ENCODE data around the gene TEDC2.

Gene TEDC2

DNA sequence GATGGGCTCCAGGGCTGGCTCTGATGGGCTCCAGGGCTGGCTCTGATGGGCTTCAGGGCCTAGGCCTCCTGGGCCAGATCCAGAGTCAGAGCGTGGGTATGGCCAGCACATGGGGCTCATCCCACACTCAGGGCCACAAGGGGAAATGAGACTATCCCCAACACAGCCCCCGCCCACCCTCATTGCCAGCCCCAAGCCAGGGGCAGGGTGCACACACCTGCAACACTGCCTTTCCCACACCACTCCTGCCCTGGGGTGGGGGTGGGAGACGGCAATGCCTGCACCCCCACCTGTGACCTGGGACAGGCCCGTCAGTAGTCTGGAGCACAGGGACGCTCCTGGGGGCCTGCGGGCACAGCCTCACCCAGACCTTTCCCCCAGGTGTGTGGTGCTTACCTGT lies 39.5 kb downstream of the TEDC2 start:
- Histone ChIP-seq H3K36me3 (replicated peaks; ENCODE audit: insufficient read depth, low read length) (no peaks in the 10 kb centered on the region), H3K9me3 (replicated peaks; ENCODE audit: insufficient read depth, low read length) (no peaks in the 10 kb centered on the region), H4K20me1 (ENCODE audit: insufficient read depth, low read length) (no peaks in the 10 kb centered on the region)

DNA sequence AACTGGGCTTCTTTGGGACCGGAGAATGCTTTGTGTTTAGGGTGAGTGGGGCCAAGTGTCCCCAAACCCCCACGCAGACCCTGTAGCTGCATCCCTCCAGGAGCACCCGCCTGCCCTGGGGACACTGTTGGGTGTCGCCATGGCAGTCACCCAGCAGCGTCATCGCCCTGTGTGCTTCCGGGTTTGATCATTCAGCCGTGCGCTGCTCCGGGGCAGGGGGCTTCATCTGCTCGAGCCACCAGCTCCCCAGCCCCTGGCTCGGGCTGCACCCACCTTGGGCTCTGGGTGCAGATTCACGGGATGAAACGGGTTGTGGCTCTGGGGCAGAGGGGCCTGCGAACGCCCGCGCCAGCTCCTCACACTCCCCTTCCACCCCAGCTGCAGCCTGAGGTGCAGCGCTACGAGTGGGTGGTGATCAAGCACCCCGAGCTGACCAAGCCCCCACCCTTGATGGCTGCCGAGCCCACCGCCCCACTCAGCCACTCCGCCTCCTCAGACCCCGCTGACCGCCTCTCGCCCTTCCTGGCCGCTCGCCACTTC lies 40.1 kb downstream of the TEDC2 start:
- Histone ChIP-seq H4K20me1 (ENCODE audit: insufficient read depth, low read length) (no peaks in the 10 kb centered on the region), H3K4me3 (ENCODE audit: low read length) (no peak overlapping the region), H3K4me2 (ENCODE audit: low read depth, low read length) (no peak overlapping the region), H3K9ac (ENCODE audit: low read length) (no peak overlapping the region), H3K27ac (ENCODE audit: low read length) (no peak overlapping the region), H3K9me3 (replicated peaks; ENCODE audit: insufficient read depth, low read length) (no peaks in the 10 kb centered on the region), H3K4me1 (ENCODE audit: low read length) (0 out of 2 replicates have a peak, but pooled peaks cover 2% of the 10 kb centered on the region), H3K27me3 (replicated peaks; ENCODE audit: insufficient read depth, low read length) (no peaks in the 10 kb centered on the region), H3K36me3 (replicated peaks; ENCODE audit: insufficient read depth, low read length) (no peaks in the 10 kb centered on the region), H3F3A (ENCODE audit: insufficient read depth, low read length) (no peaks in the 10 kb centered on the region), H3K9me2 (replicated peaks; ENCODE audit: insufficient read depth, low read length) (no peaks in the 10 kb centered on the region), H2AFZ (ENCODE audit: low read length) (no peak overlapping the region), H3K79me2 (ENCODE audit: low read length) (no peaks in the 10 kb centered on the region)
- no peak for DNase-seq
- TF ChIP-seq EZH2phosphoT487 (IDR thresholded peaks at IDR 0.05; ENCODE audit: low read length) (no peak), EZH2 (optimal IDR thresholded peaks at IDR 0.05; ENCODE audit: low read depth, low read length) (no peak)
- TF ChIP-seq, protein P1, sequence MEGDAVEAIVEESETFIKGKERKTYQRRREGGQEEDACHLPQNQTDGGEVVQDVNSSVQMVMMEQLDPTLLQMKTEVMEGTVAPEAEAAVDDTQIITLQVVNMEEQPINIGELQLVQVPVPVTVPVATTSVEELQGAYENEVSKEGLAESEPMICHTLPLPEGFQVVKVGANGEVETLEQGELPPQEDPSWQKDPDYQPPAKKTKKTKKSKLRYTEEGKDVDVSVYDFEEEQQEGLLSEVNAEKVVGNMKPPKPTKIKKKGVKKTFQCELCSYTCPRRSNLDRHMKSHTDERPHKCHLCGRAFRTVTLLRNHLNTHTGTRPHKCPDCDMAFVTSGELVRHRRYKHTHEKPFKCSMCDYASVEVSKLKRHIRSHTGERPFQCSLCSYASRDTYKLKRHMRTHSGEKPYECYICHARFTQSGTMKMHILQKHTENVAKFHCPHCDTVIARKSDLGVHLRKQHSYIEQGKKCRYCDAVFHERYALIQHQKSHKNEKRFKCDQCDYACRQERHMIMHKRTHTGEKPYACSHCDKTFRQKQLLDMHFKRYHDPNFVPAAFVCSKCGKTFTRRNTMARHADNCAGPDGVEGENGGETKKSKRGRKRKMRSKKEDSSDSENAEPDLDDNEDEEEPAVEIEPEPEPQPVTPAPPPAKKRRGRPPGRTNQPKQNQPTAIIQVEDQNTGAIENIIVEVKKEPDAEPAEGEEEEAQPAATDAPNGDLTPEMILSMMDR (IDR thresholded peaks at IDR 0.05; ENCODE audit: low read length) = no peak

More for the DNA sequence above, 39.5 kb downstream of the TEDC2 start:
- Histone ChIP-seq H3K27ac (ENCODE audit: low read length) (no peak overlapping the region), H2AFZ (ENCODE audit: low read length) (no peak overlapping the region), H3K9me2 (replicated peaks; ENCODE audit: insufficient read depth, low read length) (no peaks in the 10 kb centered on the region), H3K79me2 (ENCODE audit: low read length) (no peaks in the 10 kb centered on the region), H3K9ac (ENCODE audit: low read length) (no peak overlapping the region), H3F3A (ENCODE audit: insufficient read depth, low read length) (no peaks in the 10 kb centered on the region), H3K4me1 (ENCODE audit: low read length) (0 out of 2 replicates have a peak, but pooled peaks cover 2% of the 10 kb centered on the region), H3K4me2 (ENCODE audit: low read depth, low read length) (no peak overlapping the region), H3K27me3 (replicated peaks; ENCODE audit: insufficient read depth, low read length) (no peaks in the 10 kb centered on the region), H3K4me3 (ENCODE audit: low read length) (no peak overlapping the region)
- no peak for DNase-seq
- no peak for TF ChIP-seq EZH2 (optimal IDR thresholded peaks at IDR 0.05; ENCODE audit: low read depth, low read length)
- no peak for TF ChIP-seq EZH2phosphoT487 (IDR thresholded peaks at IDR 0.05; ENCODE audit: low read length)
- TF ChIP-seq, protein P1 (IDR thresholded peaks at IDR 0.05; ENCODE audit: low read length) = no peak

DNA sequence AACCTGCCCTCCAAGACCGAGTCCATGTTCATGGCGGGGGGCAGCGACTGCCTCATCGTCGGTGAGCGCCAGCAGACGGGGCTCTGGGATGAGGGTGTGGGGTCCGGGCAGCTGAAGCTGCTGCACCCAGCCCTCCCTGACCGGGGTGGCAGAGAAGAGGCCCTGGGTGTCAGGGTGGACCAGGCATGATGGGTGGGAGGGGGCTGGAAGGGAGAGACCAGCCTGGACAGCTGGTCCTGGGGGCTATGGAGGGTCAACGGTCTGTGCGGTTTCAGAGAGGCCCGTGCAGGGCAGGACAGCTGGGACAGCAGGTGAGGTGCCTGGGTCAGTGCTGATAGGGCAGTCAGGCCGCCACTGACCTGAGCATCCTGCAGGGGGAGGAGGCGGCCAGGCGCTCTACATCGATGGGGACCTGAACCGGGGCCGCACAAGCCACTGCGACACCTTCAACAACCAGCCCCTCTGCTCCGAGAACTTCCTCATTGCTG lies 40.6 kb downstream of the TEDC2 start:
- H3K79me2 ChIP-seq (ENCODE audit: low read length) = no peaks in the 10 kb centered on the region
- H2AFZ ChIP-seq (ENCODE audit: low read length) = no peak overlapping the region
- H3K9ac ChIP-seq (ENCODE audit: low read length) = no peak overlapping the region
- no peak overlapping the region for H3K4me3 ChIP-seq (ENCODE audit: low read length)
- no peaks in the 10 kb centered on the region for H3K9me2 ChIP-seq (replicated peaks; ENCODE audit: insufficient read depth, low read length)
- H3F3A ChIP-seq (ENCODE audit: insufficient read depth, low read length) = no peaks in the 10 kb centered on the region
- DNase-seq = no peak
- no peak overlapping the region for H3K27ac ChIP-seq (ENCODE audit: low read length)
- H3K36me3 ChIP-seq (replicated peaks; ENCODE audit: insufficient read depth, low read length) = no peaks in the 10 kb centered on the region
- H4K20me1 ChIP-seq (ENCODE audit: insufficient read depth, low read length) = no peaks in the 10 kb centered on the region
- H3K4me2 ChIP-seq (ENCODE audit: low read depth, low read length) = no peak overlapping the region
- H3K27me3 ChIP-seq (replicated peaks; ENCODE audit: insufficient read depth, low read length) = no peaks in the 10 kb centered on the region
- no peak for TF ChIP-seq EZH2phosphoT487 (IDR thresholded peaks at IDR 0.05; ENCODE audit: low read length)
- TF ChIP-seq, protein P1 (IDR thresholded peaks at IDR 0.05; ENCODE audit: low read length) = no peak
- no peak for TF ChIP-seq EZH2 (optimal IDR thresholded peaks at IDR 0.05; ENCODE audit: low read depth, low read length)
- H3K9me3 ChIP-seq (replicated peaks; ENCODE audit: insufficient read depth, low read length) = no peaks in the 10 kb centered on the region
- 0 out of 2 replicates have a peak, but pooled peaks cover 2% of the 10 kb centered on the region for H3K4me1 ChIP-seq (ENCODE audit: low read length)
